MCF 10A (cell line): ENCODE measurements around the gene CDK18. TPM values are rescaled to one million over a fixed set of nuclear protein-coding genes. Genes with fewer than 3 reads are reported as not detected.

Experiments
- BruUV-seq: library from RNA; stranded (reverse); fragments of 400-500 nt; replicated peaks from 2 replicates; lab custom pipeline; 2021; lab: Mats Ljungman, UMichigan
- CTCF ChIA-PET: fragments of 300-600 bp; sonication (Branson Sonifier 250); formaldehyde crosslinking; extraction: SDS; loops from one replicate; lab custom pipeline; 2021; ENCODE audit warnings: antibody characterized with exemption, inconsistent platforms; lab: Yijun Ruan, JAX
- POLR2A ChIA-PET: fragments of 300-600, 350-650 bp; sonication (Branson Sonifier 250); formaldehyde crosslinking; extraction: SDS; loops from one replicate; lab custom pipeline; 2020; ENCODE audit warnings: antibody characterized with exemption, inconsistent platforms; lab: Yijun Ruan, JAX
- DNase-seq: peaks from one replicate; pipeline ENCODE4 v3.0.0-alpha.2; 2018; ENCODE audit not compliant: unreplicated experiment
- H3K27ac Mint-ChIP-seq: one replicate; pipeline ENCODE4 v1.8.0; 2022; ENCODE audit warnings: mild to moderate bottlenecking, low read depth, mixed read lengths; ENCODE audit not compliant: unreplicated experiment
- H3K27me3 Mint-ChIP-seq: one replicate; pipeline ENCODE4 v1.8.0; 2022; ENCODE audit warnings: mixed read lengths; ENCODE audit not compliant: insufficient read depth, unreplicated experiment
- H3K36me3 Mint-ChIP-seq: one replicate; pipeline ENCODE4 v1.8.0; 2022; ENCODE audit warnings: mild to moderate bottlenecking, moderate library complexity, mixed read lengths; ENCODE audit not compliant: insufficient read depth, unreplicated experiment
- H3K4me1 Mint-ChIP-seq: one replicate; pipeline ENCODE4 v1.8.0; 2022; ENCODE audit warnings: mixed read lengths; ENCODE audit not compliant: insufficient read depth, unreplicated experiment
- H3K4me3 Mint-ChIP-seq: one replicate; pipeline ENCODE4 v1.8.0; 2022; ENCODE audit warnings: mild to moderate bottlenecking, moderate library complexity, mixed read lengths; ENCODE audit not compliant: unreplicated experiment
- H3K9me3 Mint-ChIP-seq: one replicate; pipeline ENCODE4 v1.8.0; 2022; ENCODE audit warnings: mixed read lengths; ENCODE audit not compliant: unreplicated experiment
- CTCF ChIP-seq: fragments of 200-600 bp; IDR thresholded peaks from one replicate; pipeline ENCODE4 v1.8.0; 2022; ENCODE audit warnings: antibody characterized with exemption, mild to moderate bottlenecking; ENCODE audit not compliant: unreplicated experiment
- intact Hi-C: fragments of 100-400 bp; cut with micrococcal nuclease; formaldehyde crosslinking; loops from 2 replicates; pipeline ENCODE4 v1.14.1; 2022
- total RNA-seq: library from RNA; stranded (reverse); gene quantifications from 2 replicates; pipeline ENCODE4 v1.2.3, GENCODE V29; 2022

Gene CDK18
- total RNA-seq, 1 experiment from 2014 or later: 6.8 TPM

GRCh38 chr1:205483372-205483771 lies 21.1 kb upstream of the CDK18 start:
- no peak for DNase-seq
- H3K27me3 Mint-ChIP-seq: peaks cover 49% of the 10 kb centered on the region
- H3K4me1 Mint-ChIP-seq: peaks cover under 1% of the 10 kb centered on the region
- POLR2A ChIA-PET: interaction anchor here (0.6 to 4.4 kb wide), 4 partner anchors 42 to 162 kb away, joined by 3 to 24 read pairs (median 6); partner anchors contain the start of gene NUAK2
- H3K36me3 Mint-ChIP-seq: no peaks in the 10 kb centered on the region
- BruUV-seq: no TSS peak
- H3K27ac Mint-ChIP-seq: no peak overlapping the region
- TF ChIP-seq CTCF: no peak
- no peaks in the 10 kb centered on the region for H3K9me3 Mint-ChIP-seq
- intact Hi-C loops: no loop called here
- H3K4me3 Mint-ChIP-seq: no peak overlapping the region
- CTCF ChIA-PET: interaction anchor here (0.6 to 37.5 kb wide), 19 partner anchors 14 to 244 kb away, joined by 3 to 1608 read pairs (median 48); partner anchors contain the start of genes KLHDC8A and LEMD1

- POLR2A ChIA-PET: interaction anchor here (0.7 to 7.2 kb wide), 14 partner anchors 35 to 569 kb away, joined by 3 to 70 read pairs (median 4); partner anchors contain the start of gene LEMD1
- intact Hi-C loops: loop anchor here (1.0 to 2.0 kb wide), 5 partner anchors 62 to 212 kb away; no protein-coding TSS in a partner anchor
- Mint-ChIP-seq H3K4me3 (no peak overlapping the region), H3K4me1 (peaks cover 14% of the 10 kb centered on the region), H3K27me3 (peaks cover 45% of the 10 kb centered on the region), H3K9me3 (no peaks in the 10 kb centered on the region), H3K27ac (no peak overlapping the region), H3K36me3 (no peaks in the 10 kb centered on the region)
- DNase-seq: peak; percentile 88
- CTCF ChIA-PET: interaction anchor here (0.6 to 37.5 kb wide), 62 partner anchors 9 to 1813 kb away, joined by 3 to 1608 read pairs (median 6); partner anchors contain the start of genes BLACAT1, CDK18, KLHDC8A and LEMD1
- TF ChIP-seq CTCF: peak; percentile 100
- BruUV-seq: no TSS peak
Observed at GRCh38 chr1:205484985-205485967, 19.2 kb upstream of the CDK18 start.

- DNase-seq: no peak
- Mint-ChIP-seq H3K36me3 (no peaks in the 10 kb centered on the region), H3K27me3 (peaks cover 35% of the 10 kb centered on the region), H3K4me1 (peaks cover 14% of the 10 kb centered on the region), H3K4me3 (no peak overlapping the region), H3K9me3 (no peaks in the 10 kb centered on the region), H3K27ac (no peak overlapping the region)
- CTCF ChIA-PET: interaction anchor here (0.5 to 37.5 kb wide), 36 partner anchors 10 to 1122 kb away, joined by 3 to 1608 read pairs (median 24); partner anchors contain the start of genes BLACAT1, KLHDC8A and LEMD1
- no TSS peak for BruUV-seq
- no peak for TF ChIP-seq CTCF
- POLR2A ChIA-PET: interaction anchor here (1.1 to 7.2 kb wide), 8 partner anchors 11 to 133 kb away, joined by 4 to 70 read pairs (median 9); partner anchors contain the start of gene LEMD1
- intact Hi-C loops: no loop called here
Observed at GRCh38 chr1:205486258-205486657, 18.2 kb upstream of the CDK18 start.
